ENCODE data around the gene ISOC2.

ISOC2 gene

DNA sequence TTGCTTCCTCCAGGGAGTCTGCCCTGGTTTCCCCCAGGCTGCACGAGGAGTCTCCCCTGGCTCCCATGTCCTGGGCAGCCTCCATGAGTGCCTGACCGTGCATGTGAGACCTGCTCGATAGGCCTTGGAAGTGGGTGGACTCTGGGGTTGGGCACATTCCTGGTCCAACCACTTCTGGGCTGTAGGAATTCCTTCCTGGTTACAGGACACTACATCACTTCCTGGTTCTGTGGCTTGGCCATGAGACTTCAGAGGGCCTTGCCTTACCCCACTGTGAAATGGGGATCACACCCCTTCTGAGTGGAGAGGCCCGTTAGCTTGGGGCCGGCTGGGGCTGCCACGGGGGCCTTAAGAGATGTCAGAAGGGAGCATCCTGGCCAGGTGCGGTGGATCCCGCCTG lies 11.0 kb upstream of the ISOC2 start:
- peaks cover 24% of the 10 kb centered on the region for H3K4me1 ChIP-seq (ENCODE audit: insufficient read depth, low read length)
- H3K36me3 ChIP-seq (ENCODE audit: insufficient read depth, low read length) = no peaks in the 10 kb centered on the region
- no peak overlapping the region for H3K4me3 ChIP-seq (ENCODE audit: low read depth in 1 of 2, low read length in 2 of 2)
- no peak overlapping the region for H2AFZ ChIP-seq (ENCODE audit: low read depth, low read length)
- no peak overlapping the region for H3K4me2 ChIP-seq (ENCODE audit: insufficient read depth, low read length)
- no peak for DNase-seq
- no peak overlapping the region for H3K27ac ChIP-seq (ENCODE audit: low read length)
- no peaks in the 10 kb centered on the region for H3K9me3 ChIP-seq (ENCODE audit: insufficient read depth, low read length, severe bottlenecking)
- peaks cover 5% of the 10 kb centered on the region for H3K79me2 ChIP-seq (ENCODE audit: insufficient read depth, low read length)
- TF ChIP-seq EZH2 (IDR thresholded peaks at IDR 0.05; ENCODE audit: borderline replicate concordance, low read depth, low read length, severe bottlenecking) = no peak
- TF ChIP-seq, protein P1, sequence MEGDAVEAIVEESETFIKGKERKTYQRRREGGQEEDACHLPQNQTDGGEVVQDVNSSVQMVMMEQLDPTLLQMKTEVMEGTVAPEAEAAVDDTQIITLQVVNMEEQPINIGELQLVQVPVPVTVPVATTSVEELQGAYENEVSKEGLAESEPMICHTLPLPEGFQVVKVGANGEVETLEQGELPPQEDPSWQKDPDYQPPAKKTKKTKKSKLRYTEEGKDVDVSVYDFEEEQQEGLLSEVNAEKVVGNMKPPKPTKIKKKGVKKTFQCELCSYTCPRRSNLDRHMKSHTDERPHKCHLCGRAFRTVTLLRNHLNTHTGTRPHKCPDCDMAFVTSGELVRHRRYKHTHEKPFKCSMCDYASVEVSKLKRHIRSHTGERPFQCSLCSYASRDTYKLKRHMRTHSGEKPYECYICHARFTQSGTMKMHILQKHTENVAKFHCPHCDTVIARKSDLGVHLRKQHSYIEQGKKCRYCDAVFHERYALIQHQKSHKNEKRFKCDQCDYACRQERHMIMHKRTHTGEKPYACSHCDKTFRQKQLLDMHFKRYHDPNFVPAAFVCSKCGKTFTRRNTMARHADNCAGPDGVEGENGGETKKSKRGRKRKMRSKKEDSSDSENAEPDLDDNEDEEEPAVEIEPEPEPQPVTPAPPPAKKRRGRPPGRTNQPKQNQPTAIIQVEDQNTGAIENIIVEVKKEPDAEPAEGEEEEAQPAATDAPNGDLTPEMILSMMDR (IDR thresholded peaks at IDR 0.05; ENCODE audit: borderline replicate concordance, extremely low read depth, low read length, poor library complexity, severe bottlenecking) = no peak
- no peaks in the 10 kb centered on the region for H3K27me3 ChIP-seq (ENCODE audit: insufficient read depth, low read length, poor library complexity)
- no peak overlapping the region for H3K9ac ChIP-seq (ENCODE audit: low read depth, low read length)
- ATAC-seq (ENCODE audit: insufficient read depth, low read depth) = no peak
- no peaks in the 10 kb centered on the region for H4K20me1 ChIP-seq (ENCODE audit: insufficient read depth, low read length)

DNA sequence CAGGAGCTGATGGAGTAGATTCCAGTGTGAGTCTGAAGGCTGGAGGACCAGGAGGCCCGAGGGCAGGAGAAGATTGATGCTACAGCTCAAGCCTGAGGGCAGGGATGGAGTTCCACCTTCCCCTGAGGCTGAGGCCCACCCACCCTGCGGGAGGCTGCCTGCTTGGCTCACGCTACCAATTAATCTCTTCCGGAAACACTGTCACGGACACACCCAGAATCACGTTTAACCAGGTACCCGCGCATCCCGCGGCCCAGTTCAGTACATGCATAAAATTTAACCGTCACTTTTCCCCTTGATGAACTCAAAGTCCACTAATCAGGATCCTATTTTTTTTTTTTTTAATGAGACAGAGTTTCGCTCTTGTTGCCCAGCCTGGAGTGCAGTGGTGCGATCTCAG lies 9.8 kb upstream of the ISOC2 start:
- no peak for ATAC-seq (ENCODE audit: insufficient read depth, low read depth)
- Histone ChIP-seq H3K4me3 (ENCODE audit: low read depth in 1 of 2, low read length in 2 of 2) (no peak overlapping the region), H4K20me1 (ENCODE audit: insufficient read depth, low read length) (no peaks in the 10 kb centered on the region), H3K36me3 (ENCODE audit: insufficient read depth, low read length) (no peaks in the 10 kb centered on the region), H3K9me3 (ENCODE audit: insufficient read depth, low read length, severe bottlenecking) (no peaks in the 10 kb centered on the region), H3K4me1 (ENCODE audit: insufficient read depth, low read length) (peaks cover 21% of the 10 kb centered on the region), H3K27me3 (ENCODE audit: insufficient read depth, low read length, poor library complexity) (no peaks in the 10 kb centered on the region), H3K9ac (ENCODE audit: low read depth, low read length) (no peak overlapping the region), H3K4me2 (ENCODE audit: insufficient read depth, low read length) (no peak overlapping the region), H3K27ac (ENCODE audit: low read length) (no peak overlapping the region), H3K79me2 (ENCODE audit: insufficient read depth, low read length) (no peaks in the 10 kb centered on the region), H2AFZ (ENCODE audit: low read depth, low read length) (no peak overlapping the region)
- DNase-seq = no peak
- no peak for TF ChIP-seq EZH2 (IDR thresholded peaks at IDR 0.05; ENCODE audit: borderline replicate concordance, low read depth, low read length, severe bottlenecking)
- TF ChIP-seq, protein P1 (IDR thresholded peaks at IDR 0.05; ENCODE audit: borderline replicate concordance, extremely low read depth, low read length, poor library complexity, severe bottlenecking) = no peak

DNA sequence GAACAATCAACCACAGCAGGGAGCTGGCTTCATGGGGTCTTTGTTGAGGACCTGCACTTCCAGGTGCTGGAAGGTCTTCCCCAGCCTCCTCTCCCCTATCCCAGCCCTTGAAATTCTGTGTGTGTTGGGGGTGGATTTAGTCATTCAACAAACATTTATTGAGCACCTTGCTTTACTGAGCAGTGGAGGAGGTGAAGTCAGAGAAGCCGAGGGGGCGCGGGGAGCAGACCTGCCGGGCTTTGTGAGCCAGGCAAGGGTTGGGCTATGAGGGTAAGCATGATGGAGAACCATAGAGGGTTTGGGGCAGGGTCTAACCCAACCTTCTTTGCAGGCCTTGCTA lies 6.6 kb upstream of the ISOC2 start:
- peak overlapping the region; percentile 23; the same call in 1 of the 2 replicates for H3K4me2 ChIP-seq (ENCODE audit: insufficient read depth, low read length)
- H3K36me3 ChIP-seq (ENCODE audit: insufficient read depth, low read length) = no peaks in the 10 kb centered on the region
- no peaks in the 10 kb centered on the region for H3K9me3 ChIP-seq (ENCODE audit: insufficient read depth, low read length, severe bottlenecking)
- no peaks in the 10 kb centered on the region for H4K20me1 ChIP-seq (ENCODE audit: insufficient read depth, low read length)
- H3K4me1 ChIP-seq (ENCODE audit: insufficient read depth, low read length) = peaks cover 8% of the 10 kb centered on the region
- H3K9ac ChIP-seq (ENCODE audit: low read depth, low read length) = peak overlapping the region; percentile 25; the same call in 1 of the 2 replicates
- H3K27ac ChIP-seq (ENCODE audit: low read length) = no peak overlapping the region
- DNase-seq (no peak), ATAC-seq (ENCODE audit: insufficient read depth, low read depth) (no peak)
- no peaks in the 10 kb centered on the region for H3K27me3 ChIP-seq (ENCODE audit: insufficient read depth, low read length, poor library complexity)
- H2AFZ ChIP-seq (ENCODE audit: low read depth, low read length) = peak overlapping the region; percentile 71
- H3K4me3 ChIP-seq (ENCODE audit: low read depth in 1 of 2, low read length in 2 of 2) = no peak overlapping the region
- H3K79me2 ChIP-seq (ENCODE audit: insufficient read depth, low read length) = no peaks in the 10 kb centered on the region
- TF ChIP-seq, protein P1 (IDR thresholded peaks at IDR 0.05; ENCODE audit: borderline replicate concordance, extremely low read depth, low read length, poor library complexity, severe bottlenecking) = no peak
- no peak for TF ChIP-seq EZH2 (IDR thresholded peaks at IDR 0.05; ENCODE audit: borderline replicate concordance, low read depth, low read length, severe bottlenecking)

Data from DND-41 (cell line).